H9 (cell line): ENCODE measurements around the gene RIT2. TPM values are rescaled to one million over a fixed set of nuclear protein-coding genes. Genes with fewer than 3 reads are reported as not detected.

Experiments used
- DNase-seq: peaks from one replicate; pipeline ENCODE4 v3.0.0-alpha.2; 2017
- H2AFZ ChIP-seq: one replicate; pipeline ENCODE4 v1.6.1; 2013; ENCODE audit warnings: mild to moderate bottlenecking, low read length, control low read depth, moderate library complexity
- H2AK5ac ChIP-seq: 2 replicates; pipeline ENCODE4 v1.6.1; 2013; ENCODE audit warnings: low read length, control low read depth, mixed read lengths; ENCODE audit not compliant: insufficient read length
- H2BK120ac ChIP-seq: one replicate; pipeline ENCODE4 v1.6.1; 2013; ENCODE audit warnings: low read depth, mild to moderate bottlenecking, low read length, control low read depth, inconsistent platforms; ENCODE audit not compliant: poor library complexity, severe bottlenecking
- H2BK12ac ChIP-seq: 2 replicates; pipeline ENCODE4 v1.6.1; 2013; ENCODE audit warnings: low read length, control low read depth, mixed read lengths, low read depth; ENCODE audit not compliant: insufficient read length
- H2BK15ac ChIP-seq: 2 replicates; pipeline ENCODE4 v1.6.1; 2013; ENCODE audit warnings: low read depth, low read length, control low read depth
- H2BK20ac ChIP-seq: one replicate; pipeline ENCODE4 v1.6.1; 2013; ENCODE audit warnings: low read depth, mild to moderate bottlenecking, low read length, control low read depth, inconsistent platforms; ENCODE audit not compliant: poor library complexity, severe bottlenecking
- H2BK5ac ChIP-seq: 2 replicates; pipeline ENCODE4 v1.6.1; 2013; ENCODE audit warnings: low read length, control low read depth, mixed read lengths; ENCODE audit not compliant: insufficient read length
- H3K14ac ChIP-seq: 2 replicates; pipeline ENCODE4 v1.6.1; 2013; ENCODE audit warnings: low read length, control low read depth; ENCODE audit not compliant: insufficient read depth
- H3K18ac ChIP-seq: 2 replicates; pipeline ENCODE4 v1.6.1; 2013; ENCODE audit warnings: low read depth, mild to moderate bottlenecking, mixed read lengths, low read length, control low read depth; ENCODE audit not compliant: insufficient read length
- H3K23ac ChIP-seq: 2 replicates; pipeline ENCODE4 v1.6.1; 2013; ENCODE audit warnings: low read length, control low read depth, mixed read lengths, low read depth; ENCODE audit not compliant: insufficient read length
- H3K23me2 ChIP-seq: 2 replicates; pipeline ENCODE4 v1.6.1; 2013; ENCODE audit warnings: low read depth, mild to moderate bottlenecking, mixed read lengths, low read length, control low read depth; ENCODE audit not compliant: insufficient read length, poor library complexity, severe bottlenecking
- H3K27ac ChIP-seq: 2 replicates; pipeline ENCODE4 v1.5.1; 2013; ENCODE audit warnings: low read length, control low read depth, mixed read lengths, low read depth; ENCODE audit not compliant: insufficient read length
- H3K27me3 ChIP-seq: 2 replicates; pipeline ENCODE4 v1.6.1; 2013; ENCODE audit warnings: low read length, control low read depth, inconsistent platforms; ENCODE audit not compliant: insufficient read depth
- H3K4ac ChIP-seq: 2 replicates; pipeline ENCODE4 v1.6.1; 2013; ENCODE audit warnings: low read depth, mild to moderate bottlenecking, control low read depth, inconsistent platforms, low read length, moderate library complexity
- H3K4me1 ChIP-seq: 2 replicates; pipeline ENCODE4 v1.6.1; 2013; ENCODE audit warnings: low read length, control low read depth, inconsistent platforms; ENCODE audit not compliant: insufficient read depth
- H3K4me2 ChIP-seq: 2 replicates; pipeline ENCODE4 v1.6.1; 2013; ENCODE audit warnings: low read length, control low read depth, mixed read lengths; ENCODE audit not compliant: insufficient read length, insufficient read depth
- H3K56ac ChIP-seq: 2 replicates; pipeline ENCODE4 v1.6.1; 2013; ENCODE audit warnings: low read depth, mild to moderate bottlenecking, mixed read lengths, low read length, control low read depth; ENCODE audit not compliant: insufficient read length
- H3K79me1 ChIP-seq: 2 replicates; pipeline ENCODE4 v1.6.1; 2013; ENCODE audit warnings: low read depth, mild to moderate bottlenecking, moderate library complexity, low read length, control low read depth, inconsistent platforms; ENCODE audit not compliant: insufficient read depth, poor library complexity, severe bottlenecking
- H3K79me2 ChIP-seq: 2 replicates; pipeline ENCODE4 v1.6.1; 2013; ENCODE audit warnings: low read length, control low read depth, inconsistent platforms; ENCODE audit not compliant: insufficient read depth
- H3K9ac ChIP-seq: 2 replicates; pipeline ENCODE4 v1.6.1; 2013; ENCODE audit warnings: low read length, control low read depth, mixed read lengths; ENCODE audit not compliant: insufficient read length; ENCODE audit errors: extremely low read depth
- H3K9me3 ChIP-seq: one replicate; pipeline ENCODE4 v1.6.1; 2013; ENCODE audit warnings: low read depth, low read length, inconsistent platforms; ENCODE audit not compliant: control insufficient read depth
- H3T11ph ChIP-seq: one replicate; pipeline ENCODE4 v1.6.1; 2013; ENCODE audit warnings: mild to moderate bottlenecking, low read length, control low read depth, inconsistent platforms
- H4K20me1 ChIP-seq: one replicate; pipeline ENCODE4 v1.6.1; 2013; ENCODE audit not compliant: control insufficient read depth, insufficient read length, insufficient read depth
- H4K5ac ChIP-seq: 2 replicates; pipeline ENCODE4 v1.6.1; 2013; ENCODE audit warnings: low read depth, mild to moderate bottlenecking, mixed read lengths, low read length, control low read depth; ENCODE audit not compliant: insufficient read length
- H4K8ac ChIP-seq: replicated peaks from 2 replicates; pipeline ENCODE4 v1.6.1; 2013; ENCODE audit warnings: low read length, control low read depth, mixed read lengths, low read depth; ENCODE audit not compliant: insufficient read length
- H4K91ac ChIP-seq: 2 replicates; pipeline ENCODE4 v1.6.1; 2013; ENCODE audit warnings: low read depth, mild to moderate bottlenecking, moderate library complexity, mixed read lengths, low read length, control low read depth; ENCODE audit not compliant: insufficient read length
- H3K27ac Mint-ChIP-seq, 3 experiments: 2 replicates in 2 of 3; 3 replicates in 1 of 3; pipeline ENCODE4 v1.8.0; 2020 to 2021; ENCODE audit warnings: mixed read lengths in 3 of 3, mild to moderate bottlenecking in 1 of 3, moderate library complexity in 1 of 3
- H3K27me3 Mint-ChIP-seq: 2 replicates; pipeline ENCODE4 v1.8.0; 2021; ENCODE audit warnings: low read depth, mild to moderate bottlenecking, moderate library complexity, mixed read lengths
- H3K36me3 Mint-ChIP-seq, 3 experiments: 2 replicates in 2 of 3; 3 replicates in 1 of 3; pipeline ENCODE4 v1.8.0; 2020 to 2021; ENCODE audit warnings: low read depth in 3 of 3, mixed read lengths in 3 of 3; ENCODE audit not compliant: insufficient read depth in 1 of 3
- H3K4me1 Mint-ChIP-seq, 2 experiments: 2 replicates each; pipeline ENCODE4 v1.8.0; 2020; ENCODE audit warnings: mixed read lengths in 2 of 2
- H3K4me3 Mint-ChIP-seq, 2 experiments: 2 replicates in 1 of 2; 3 replicates in 1 of 2; pipeline ENCODE4 v1.8.0; 2020 to 2021; ENCODE audit warnings: mild to moderate bottlenecking in 2 of 2, mixed read lengths in 2 of 2, moderate library complexity in 1 of 2
- H3K9me3 Mint-ChIP-seq, 2 experiments: 2 replicates in 1 of 2; 3 replicates in 1 of 2; pipeline ENCODE4 v1.8.0; 2020; ENCODE audit warnings: mild to moderate bottlenecking in 2 of 2, mixed read lengths in 2 of 2, moderate library complexity in 1 of 2
- WGBS: extraction: QIAGEN DNeasy Blood & Tissue Kit; methylation state at CpG from one replicate; pipeline ENCODE4 v1.1.7; 2013; ENCODE audit warnings: missing lambda C conversion rate, low lambda C conversion rate, mixed read lengths; ENCODE audit not compliant: insufficient read length; ENCODE audit errors: extremely low coverage; 5-methylcytosine and 5-hydroxymethylcytosine counted together
- total RNA-seq: library from RNA; stranded (reverse); gene quantifications from 2 replicates; pipeline ENCODE4 v1.2.1, GENCODE V29; 2021
- TF ChIP-seq, protein P1 (sequence below): fragments of 200-600 bp; sonication (generic); conservative IDR thresholded peaks from 3 replicates; pipeline ENCODE4 v1.8.0; 2021; ENCODE audit warnings: antibody characterized with exemption, mild to moderate bottlenecking

Gene RIT2
- total RNA-seq, 1 experiment from 2014 or later = 1.2 TPM

DNA sequence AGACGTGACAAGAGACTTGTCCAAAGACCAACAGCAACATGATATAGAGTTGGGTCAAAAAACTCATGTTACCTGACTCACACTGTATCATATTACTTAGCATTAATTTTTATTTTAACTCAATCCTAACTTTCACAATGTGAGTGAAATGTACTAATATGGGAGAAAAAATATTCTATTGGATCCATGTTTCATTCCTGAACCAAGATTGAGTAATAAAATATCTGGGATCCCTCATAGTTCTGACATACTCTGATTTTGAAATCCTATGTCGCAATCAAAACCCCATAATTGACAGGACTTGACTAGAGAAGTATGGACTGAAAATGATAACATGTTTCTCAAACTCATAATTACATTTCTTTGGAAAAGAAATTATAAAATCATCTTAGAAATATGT is 190.4 kb downstream of the RIT2 start:
- H3K4me1 Mint-ChIP-seq = peaks cover 23% of the 10 kb centered on the region in 2 experiments
- H3K4me3 Mint-ChIP-seq = no peak overlapping the region
- Histone ChIP-seq H3K4me2 (no peak overlapping the region), H3K23ac (no peak overlapping the region), H3K79me1 (no peaks in the 10 kb centered on the region), H2BK15ac (no peak overlapping the region), H4K91ac (no peak overlapping the region), H2BK5ac (no peak overlapping the region), H4K20me1 (no peaks in the 10 kb centered on the region), H2BK20ac (no peak overlapping the region), H2AFZ (no peak overlapping the region), H3K27me3 (no peaks in the 10 kb centered on the region), H3K79me2 (no peaks in the 10 kb centered on the region), H3K56ac (no peak overlapping the region), H3K18ac (no peak overlapping the region), H3K9me3 (no peaks in the 10 kb centered on the region), H3K23me2 (no peaks in the 10 kb centered on the region), H3K14ac (no peak overlapping the region), H3K9ac (no peak overlapping the region), H2BK12ac (no peak overlapping the region), H3K4ac (no peak overlapping the region), H2AK5ac (no peak overlapping the region), H4K5ac (no peak overlapping the region), H4K8ac (no peak overlapping the region), H3K4me1 (no peaks in the 10 kb centered on the region), H3K27ac (no peak overlapping the region), H2BK120ac (no peak overlapping the region), H3T11ph (no peak overlapping the region)
- no peak for DNase-seq
- H3K36me3 Mint-ChIP-seq = no peaks in the 10 kb centered on the region
- TF ChIP-seq, protein P1, sequence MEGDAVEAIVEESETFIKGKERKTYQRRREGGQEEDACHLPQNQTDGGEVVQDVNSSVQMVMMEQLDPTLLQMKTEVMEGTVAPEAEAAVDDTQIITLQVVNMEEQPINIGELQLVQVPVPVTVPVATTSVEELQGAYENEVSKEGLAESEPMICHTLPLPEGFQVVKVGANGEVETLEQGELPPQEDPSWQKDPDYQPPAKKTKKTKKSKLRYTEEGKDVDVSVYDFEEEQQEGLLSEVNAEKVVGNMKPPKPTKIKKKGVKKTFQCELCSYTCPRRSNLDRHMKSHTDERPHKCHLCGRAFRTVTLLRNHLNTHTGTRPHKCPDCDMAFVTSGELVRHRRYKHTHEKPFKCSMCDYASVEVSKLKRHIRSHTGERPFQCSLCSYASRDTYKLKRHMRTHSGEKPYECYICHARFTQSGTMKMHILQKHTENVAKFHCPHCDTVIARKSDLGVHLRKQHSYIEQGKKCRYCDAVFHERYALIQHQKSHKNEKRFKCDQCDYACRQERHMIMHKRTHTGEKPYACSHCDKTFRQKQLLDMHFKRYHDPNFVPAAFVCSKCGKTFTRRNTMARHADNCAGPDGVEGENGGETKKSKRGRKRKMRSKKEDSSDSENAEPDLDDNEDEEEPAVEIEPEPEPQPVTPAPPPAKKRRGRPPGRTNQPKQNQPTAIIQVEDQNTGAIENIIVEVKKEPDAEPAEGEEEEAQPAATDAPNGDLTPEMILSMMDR = no peak
- no peaks in the 10 kb centered on the region for H3K9me3 Mint-ChIP-seq
- WGBS = no CpG with 5 or more reads among the region's 2 CpGs
- no peaks in the 10 kb centered on the region for H3K27me3 Mint-ChIP-seq
- H3K27ac Mint-ChIP-seq = no peak overlapping the region
